K562 (cell line): ENCODE results near the gene DOCK3. TPM values are rescaled to one million over a fixed set of nuclear protein-coding genes. Genes with fewer than 3 reads are reported as not detected.

Source experiments
- ATAC-seq: fragments of 200-7000 bp; cut with Tn5 transposase; 3 replicates; pipeline ENCODE4 v1.9.1; 2020; ENCODE audit warnings: moderate library complexity
- BruUV-seq: library from RNA; stranded (reverse); fragments of 400-500 nt; replicated peaks from 2 replicates; lab custom pipeline; 2021; lab: Mats Ljungman, UMichigan
- CTCF ChIA-PET: fragments of 300-600 bp; formaldehyde crosslinking; extraction: SDS; loops from one replicate; lab custom pipeline; 2021; ENCODE audit warnings: low intra/inter-chr PET ratio; lab: Yijun Ruan, JAX
- POLR2A ChIA-PET: fragments of 300-600, 350-650 bp; sonication (Branson Sonifier 250); formaldehyde crosslinking; extraction: SDS; loops from one replicate; lab custom pipeline; 2021; ENCODE audit warnings: antibody characterized with exemption, inconsistent platforms; lab: Yijun Ruan, JAX
- DNase-seq, 4 experiments: peaks; one replicate each; pipeline versions ENCODE4 v3.0.0 to v3.0.0-alpha.2; 2011 to 2018; ENCODE audit warnings: low spot score in 3 of 4, mixed read lengths in 3 of 4; ENCODE audit errors: extremely low read depth in 1 of 4
- FAIRE-seq: peaks from 2 replicates; lab custom pipeline; 2011; peaks lifted over from hg19 to GRCh38; lab: Jason Lieb, UNC
- H2AFZ ChIP-seq: 2 replicates; pipeline ENCODE4 v1.6.0; 2011; ENCODE audit warnings: low read depth, low read length, control low read depth, inconsistent platforms
- H3K27ac ChIP-seq: fragments of 200-600 bp; 3 replicates; pipeline ENCODE4 v1.8.0; 2011; ENCODE audit warnings: low read depth, mild to moderate bottlenecking, control low read depth, inconsistent platforms, low read length, moderate library complexity, mixed read lengths; ENCODE audit errors: extremely low read depth
- H3K27me3 ChIP-seq, 2 experiments: fragments of 300-600 bp in 1 of 2; 2 replicates in 1 of 2; 3 replicates in 1 of 2; pipeline versions ENCODE4 v1.6.0 to v1.8.0; 2011; ENCODE audit warnings: inconsistent platforms in 2 of 2, low read length in 2 of 2, mild to moderate bottlenecking in 1 of 2, mixed read lengths in 1 of 2, moderate library complexity in 1 of 2; ENCODE audit not compliant: control insufficient read depth in 2 of 2, insufficient read depth in 2 of 2
- H3K36me3 ChIP-seq: fragments of 300-600 bp; 3 replicates; pipeline ENCODE4 v1.8.0; 2011; ENCODE audit warnings: mild to moderate bottlenecking, low read length, inconsistent platforms; ENCODE audit not compliant: control insufficient read depth, insufficient read depth
- H3K4me1 ChIP-seq, 2 experiments: fragments of 200-600 bp in 1 of 2; replicated peaks in 1 of 2; 2 replicates in 1 of 2; 3 replicates in 1 of 2; pipeline versions ENCODE4 v1.5.1 to v1.8.0; 2011; ENCODE audit warnings: inconsistent platforms in 2 of 2, low read length in 2 of 2, mild to moderate bottlenecking in 1 of 2, mixed read lengths in 1 of 2, moderate library complexity in 1 of 2; ENCODE audit not compliant: control insufficient read depth in 2 of 2, insufficient read depth in 2 of 2
- H3K4me2 ChIP-seq: 2 replicates; pipeline ENCODE4 v1.6.1; 2011; ENCODE audit warnings: low read length, control low read depth, inconsistent platforms, mixed read lengths; ENCODE audit not compliant: insufficient read depth
- H3K4me3 ChIP-seq: fragments of 200-600 bp; sonication (generic), shearing (Covaris generic); 2 replicates; pipeline ENCODE4 v1.5.1; 2016; ENCODE audit warnings: control low read depth, inconsistent platforms
- H3K79me2 ChIP-seq: fragments of 200-600 bp; 3 replicates; pipeline ENCODE4 v1.8.0; 2011; ENCODE audit warnings: low read length, inconsistent platforms; ENCODE audit not compliant: control insufficient read depth, insufficient read depth
- H3K9ac ChIP-seq, 2 experiments: 2 replicates each; pipeline versions ENCODE4 v1.6.0 to v1.6.1; 2011; ENCODE audit warnings: low read depth in 2 of 2, low read length in 2 of 2, control low read depth in 1 of 2, inconsistent platforms in 1 of 2, mild to moderate bottlenecking in 1 of 2, mixed read lengths in 1 of 2; ENCODE audit not compliant: insufficient read depth in 1 of 2
- H3K9me1 ChIP-seq: one replicate; pipeline ENCODE4 v1.6.0; 2011; ENCODE audit warnings: inconsistent platforms, mild to moderate bottlenecking, low read length, moderate library complexity; ENCODE audit not compliant: control insufficient read depth, insufficient read depth
- H3K9me3 ChIP-seq: replicated peaks from 2 replicates; pipeline ENCODE4 v1.5.1; 2011; ENCODE audit warnings: low read depth, low read length, inconsistent platforms; ENCODE audit not compliant: control insufficient read depth, insufficient read depth
- H4K20me1 ChIP-seq: replicated peaks from 2 replicates; pipeline ENCODE4 v1.6.1; 2011; ENCODE audit warnings: low read length, inconsistent platforms, mixed read lengths; ENCODE audit not compliant: control insufficient read depth, insufficient read depth
- CBFA2T3 ChIP-seq: fragments of 450-650 bp; IDR thresholded peaks from 2 replicates; pipeline ENCODE4 v1.6.1; 2017
- ETS2 ChIP-seq: IDR thresholded peaks from 2 replicates; pipeline ENCODE4 v1.6.1; 2016; ENCODE audit warnings: borderline replicate concordance, missing genetic modification characterization, mild to moderate bottlenecking, moderate library complexity, missing compliant biosample characterization; ENCODE audit not compliant: poor library complexity, severe bottlenecking
- FOXM1 ChIP-seq, 2 experiments: fragments of 450-650 bp in 1 of 2; sonication (generic) in 1 of 2; formaldehyde crosslinking in 1 of 2; IDR thresholded peaks; 2 replicates each; pipeline versions ENCODE4 v1.6.1 to v1.9.0; 2017 to 2022; ENCODE audit warnings: low read depth in 2 of 2, mild to moderate bottlenecking in 2 of 2, missing genetic modification reagents in 1 of 2, moderate library complexity in 1 of 2
- HDAC2 ChIP-seq: fragments of 450-650 bp; IDR thresholded peaks from 2 replicates; pipeline ENCODE4 v1.6.1; 2016; ENCODE audit warnings: mild to moderate bottlenecking
- JUNB ChIP-seq: fragments of 450-650 bp; formaldehyde crosslinking; conservative IDR thresholded peaks from 2 replicates; pipeline ENCODE4 v1.4.0; 2020; ENCODE audit warnings: mild to moderate bottlenecking
- MCM2 ChIP-seq: fragments of 450-650 bp; IDR thresholded peaks from 2 replicates; pipeline ENCODE4 v1.6.1; 2017; ENCODE audit warnings: low read depth, mild to moderate bottlenecking
- MTA3 ChIP-seq: fragments of 450-650 bp; formaldehyde crosslinking; IDR thresholded peaks from 2 replicates; pipeline ENCODE4 v1.6.1; 2017; ENCODE audit warnings: mild to moderate bottlenecking, borderline replicate concordance
- RAD51 ChIP-seq: fragments of 450-650 bp; IDR thresholded peaks from 2 replicates; pipeline ENCODE4 v1.7.1; 2016; ENCODE audit warnings: low read depth, mild to moderate bottlenecking, borderline replicate concordance
- YY1 ChIP-seq, 3 experiments: IDR thresholded peaks; 2 replicates each; pipeline ENCODE4 v1.6.1; 2011; ENCODE audit warnings: low read length in 2 of 3, mild to moderate bottlenecking in 2 of 3, moderate library complexity in 2 of 3, borderline replicate concordance in 1 of 3, control low read depth in 1 of 3, low read depth in 1 of 3; ENCODE audit not compliant: insufficient read depth in 3 of 3, insufficient replicate concordance in 2 of 3, control insufficient read depth in 1 of 3, insufficient read length in 1 of 3; ENCODE audit errors: extremely low read depth in 1 of 3
- ZNF175 ChIP-seq: fragments of 200-800 bp; sonication (Bioruptor generic); IDR thresholded peaks from 2 replicates; pipeline ENCODE4 v1.6.1; 2016; ENCODE audit warnings: low read depth, mild to moderate bottlenecking, missing genetic modification characterization, missing compliant biosample characterization
- ZNF184 ChIP-seq: sonication (generic); formaldehyde crosslinking; IDR thresholded peaks from 2 replicates; pipeline ENCODE4 v1.5.0; 2020; ENCODE audit warnings: missing genetic modification reagents
- WGBS: fragments of 100-300 bp; shearing (Covaris generic); methylation state at CpG from one replicate; pipeline ENCODE4 v1.1.6; 2016; ENCODE audit warnings: low coverage, mixed read lengths; ENCODE audit not compliant: insufficient coverage; ENCODE audit errors: missing lambda C conversion rate; 5-methylcytosine and 5-hydroxymethylcytosine counted together
- in situ Hi-C: fragments of 300-500 bp; cut with MboI; formaldehyde crosslinking; loops from 4 replicates; pipeline ENCODE4 v1.15.0; 2018; ENCODE audit warnings: inconsistent platforms, mixed read lengths
- intact Hi-C: fragments of 100-400 bp; cut with micrococcal nuclease; formaldehyde crosslinking; loops from 2 replicates; pipeline ENCODE4 v1.14.2; 2022
- polyA plus RNA-seq, 8 experiments: library from polyadenylated mRNA; depleted of rRNA in 4 of 8; stranded (reverse) in 5 of 8; unstranded in 3 of 8; fragments of >200 nt; fragmentation: Nextera tagmentation in 2 of 8; fragmentation: Illumina TruSeq in 1 of 8; extraction: Ambion mirVana in 2 of 8; extraction: Trizol in 1 of 8; gene quantifications; 2 replicates each; pipeline versions ENCODE4 v1.2.1 to v1.2.3, GENCODE V29; 2011 to 2014; ENCODE audit warnings: inconsistent platforms in 1 of 8, missing spikeins in 1 of 8
- total RNA-seq, 7 experiments: library from RNA; depleted of rRNA in 6 of 7; stranded (reverse); fragments of >200 nt in 6 of 7; fragmentation: Illumina TruSeq in 2 of 7; extraction: Trizol in 2 of 7; gene quantifications; 2 replicates each; pipeline versions ENCODE4 v1.2.1 to v1.2.3, GENCODE V29; 2011 to 2021; ENCODE audit warnings: low replicate concordance in 1 of 7
- TF ChIP-seq, protein P1 (sequence below): fragments of 450-650 bp; IDR thresholded peaks from one replicate; pipeline ENCODE4 v1.6.1; 2018; ENCODE audit warnings: mild to moderate bottlenecking, moderate library complexity; ENCODE audit not compliant: partially characterized antibody
- TF ChIP-seq, protein P2 (sequence below), 2 experiments: fragments of 450-650 bp in 1 of 2; sonication (generic) in 1 of 2; formaldehyde crosslinking in 1 of 2; IDR thresholded peaks in 1 of 2; conservative IDR thresholded peaks in 1 of 2; 2 replicates each; pipeline versions ENCODE4 v1.6.1 to v1.8.1; 2016 to 2023; ENCODE audit warnings: mild to moderate bottlenecking in 2 of 2, moderate library complexity in 2 of 2, inconsistent platforms in 1 of 2, missing genetic modification reagents in 1 of 2
- TF ChIP-seq, protein P3 (sequence below): fragments of 250-450 bp; sonication (Bioruptor Pico); IDR thresholded peaks from 2 replicates; pipeline ENCODE4 v1.8.0; 2022; ENCODE audit warnings: inconsistent platforms, mild to moderate bottlenecking, moderate library complexity, borderline replicate concordance

Gene DOCK3
- total and polyA plus RNA-seq, 9 of the 15 experiments (the other 6 are each of a cell fraction or from before 2014, with no cell fraction given), result under 0.01 to 0.03 (median 0.01) TPM; not detected in 4

DNA sequence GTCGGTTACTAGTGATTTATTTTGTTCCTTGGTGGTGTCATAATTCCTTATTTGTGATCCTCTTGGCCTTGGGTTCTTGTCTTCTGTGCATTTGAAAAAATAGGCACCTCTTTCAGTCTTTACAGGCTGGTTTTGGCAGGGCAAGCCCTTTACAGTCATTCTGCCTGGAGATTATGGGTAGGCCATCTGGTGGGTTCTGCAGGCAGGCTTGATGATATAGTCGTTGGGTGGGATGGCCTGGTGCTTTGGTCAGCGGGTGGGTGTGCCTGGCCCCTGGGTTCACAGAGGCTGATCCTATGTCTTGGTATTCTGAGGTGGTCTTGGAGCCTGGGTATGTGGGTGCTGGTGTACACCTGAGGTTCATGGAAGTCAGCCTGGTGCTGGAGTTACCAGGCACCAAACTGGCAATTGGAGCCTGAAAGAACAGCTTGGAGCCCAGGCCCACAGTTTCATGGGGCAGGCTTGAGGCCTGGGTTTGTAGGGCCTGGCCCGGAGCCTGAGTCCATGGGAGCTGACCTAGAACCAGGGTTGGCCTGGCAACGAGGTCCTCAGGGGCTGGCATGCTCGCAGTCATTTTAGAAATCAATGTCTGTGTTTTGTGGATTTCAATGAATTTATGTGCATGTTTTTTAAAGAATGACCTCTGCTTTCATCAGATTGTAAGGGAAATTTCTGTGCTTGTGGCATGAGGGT lies 63.3 kb downstream of the DOCK3 start (continued):
- TF ChIP-seq JUNB, result no peak
- TF ChIP-seq, protein P1, sequence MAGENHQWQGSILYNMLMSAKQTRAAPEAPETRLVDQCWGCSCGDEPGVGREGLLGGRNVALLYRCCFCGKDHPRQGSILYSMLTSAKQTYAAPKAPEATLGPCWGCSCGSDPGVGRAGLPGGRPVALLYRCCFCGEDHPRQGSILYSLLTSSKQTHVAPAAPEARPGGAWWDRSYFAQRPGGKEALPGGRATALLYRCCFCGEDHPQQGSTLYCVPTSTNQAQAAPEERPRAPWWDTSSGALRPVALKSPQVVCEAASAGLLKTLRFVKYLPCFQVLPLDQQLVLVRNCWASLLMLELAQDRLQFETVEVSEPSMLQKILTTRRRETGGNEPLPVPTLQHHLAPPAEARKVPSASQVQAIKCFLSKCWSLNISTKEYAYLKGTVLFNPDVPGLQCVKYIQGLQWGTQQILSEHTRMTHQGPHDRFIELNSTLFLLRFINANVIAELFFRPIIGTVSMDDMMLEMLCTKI, result no peak
- TF ChIP-seq, all 486 proteins: peak for 0

DNA sequence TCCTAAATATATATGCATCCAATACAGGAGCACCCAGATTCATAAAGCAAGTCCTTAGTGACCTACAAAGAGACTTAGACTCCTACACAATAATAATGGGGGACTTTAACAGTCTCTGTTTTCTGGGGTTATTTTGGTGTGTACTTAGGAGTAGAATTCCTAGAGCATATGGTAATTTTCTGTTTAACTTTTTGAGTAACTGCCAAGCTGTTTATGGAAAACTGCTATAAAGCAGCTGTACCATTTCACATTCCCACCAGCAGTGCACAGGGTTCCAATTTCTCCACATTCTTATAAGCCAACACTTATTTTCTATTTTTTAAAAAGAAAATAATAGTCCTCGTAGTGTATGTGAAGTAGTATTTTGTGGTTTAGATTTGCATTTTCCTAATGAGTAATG lies 68.9 kb downstream of the DOCK3 start:
- no peak overlapping the region for H3K9ac ChIP-seq
- DNase-seq (no peak), ATAC-seq (no peak), FAIRE-seq (no peak)
- H3K9me3 ChIP-seq, result no peaks in the 10 kb centered on the region
- H3K79me2 ChIP-seq, result no peaks in the 10 kb centered on the region
- no peak overlapping the region for H2AFZ ChIP-seq
- no peaks in the 10 kb centered on the region for H3K9me1 ChIP-seq
- H3K36me3 ChIP-seq, result no peaks in the 10 kb centered on the region
- H3K4me3 ChIP-seq, result no peak overlapping the region
- BruUV-seq, result no TSS peak
- POLR2A ChIA-PET, result interaction anchor here (0.6 kb wide), 1 partner anchor 14 kb away, joined by 3 read pairs; no protein-coding TSS in a partner anchor
- CTCF ChIA-PET, result no interaction called here
- intact Hi-C loops, result no loop called here
- no peaks in the 10 kb centered on the region for H3K27me3 ChIP-seq
- in situ Hi-C loops, result no loop called here
- no peak overlapping the region for H3K4me2 ChIP-seq
- no peaks in the 10 kb centered on the region for H3K4me1 ChIP-seq
- no peaks in the 10 kb centered on the region for H4K20me1 ChIP-seq
- H3K27ac ChIP-seq, result no peak overlapping the region
- 0% methylated on average over 1 of the region's 1 CpG for WGBS
- TF ChIP-seq FOXM1 (IDR thresholded peaks at IDR 0.05; ENCODE audit: low read depth) (no peak), FOXM1 (CRISPR knock-in tag; IDR thresholded peaks at IDR 0.05; ENCODE audit: low read depth) (no peak), MTA3 (no peak), HDAC2 (no peak), ZNF184 (CRISPR knock-in tag) (no peak), CBFA2T3 (no peak), ETS2 (tag) (no peak), YY1 (IDR thresholded peaks at IDR 0.05; ENCODE audit: borderline replicate concordance in 1 of 3, control insufficient read depth in 1 of 3, extremely low read depth in 1 of 3, insufficient read depth in 3 of 3, insufficient read length in 1 of 3, insufficient replicate concordance in 2 of 3, low read depth in 1 of 3, low read length in 2 of 3) (no peak), ZNF175 (CRISPR knock-in tag) (no peak), MCM2 (no peak), RAD51 (no peak)
- TF ChIP-seq, protein P2, sequence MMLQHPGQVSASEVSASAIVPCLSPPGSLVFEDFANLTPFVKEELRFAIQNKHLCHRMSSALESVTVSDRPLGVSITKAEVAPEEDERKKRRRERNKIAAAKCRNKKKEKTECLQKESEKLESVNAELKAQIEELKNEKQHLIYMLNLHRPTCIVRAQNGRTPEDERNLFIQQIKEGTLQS (IDR thresholded peaks at IDR 0.05), result no peak
- TF ChIP-seq, protein P2 (CRISPR knock-in tag; conservative IDR thresholded peaks at IDR 0.05), result no peak
- TF ChIP-seq, protein P3, sequence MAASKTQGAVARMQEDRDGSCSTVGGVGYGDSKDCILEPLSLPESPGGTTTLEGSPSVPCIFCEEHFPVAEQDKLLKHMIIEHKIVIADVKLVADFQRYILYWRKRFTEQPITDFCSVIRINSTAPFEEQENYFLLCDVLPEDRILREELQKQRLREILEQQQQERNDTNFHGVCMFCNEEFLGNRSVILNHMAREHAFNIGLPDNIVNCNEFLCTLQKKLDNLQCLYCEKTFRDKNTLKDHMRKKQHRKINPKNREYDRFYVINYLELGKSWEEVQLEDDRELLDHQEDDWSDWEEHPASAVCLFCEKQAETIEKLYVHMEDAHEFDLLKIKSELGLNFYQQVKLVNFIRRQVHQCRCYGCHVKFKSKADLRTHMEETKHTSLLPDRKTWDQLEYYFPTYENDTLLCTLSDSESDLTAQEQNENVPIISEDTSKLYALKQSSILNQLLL (CRISPR knock-in tag), result no peak
